GM19324 (cell line): ENCODE measurements around the gene SCRN1.

Source experiments
- ATAC-seq: cut with Tn5 transposase; IDR thresholded peaks from one replicate; pipeline ENCODE4 v1.9.1; 2021; ENCODE audit warnings: mild to moderate bottlenecking, moderate library complexity; ENCODE audit not compliant: unreplicated experiment, low FRiP score

SCRN1 gene

DNA sequence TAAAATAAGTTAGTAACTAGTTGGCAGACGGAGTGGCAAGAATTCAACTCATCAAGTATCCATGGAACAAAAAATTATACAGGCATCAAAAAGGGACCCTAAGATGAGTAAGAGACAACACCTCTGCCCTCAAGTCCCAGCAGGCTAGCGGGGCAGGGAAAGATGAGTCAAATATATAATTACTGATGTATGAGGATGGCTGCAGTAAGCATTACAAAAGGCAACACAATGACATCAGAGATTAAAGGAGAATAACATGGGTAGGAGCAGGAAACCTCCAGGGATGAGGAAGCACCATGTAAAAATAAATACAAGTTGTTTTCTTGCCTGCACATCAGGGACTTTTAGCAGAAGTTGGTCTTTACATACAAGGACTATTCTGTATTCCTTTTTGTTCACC, 49.4 kb downstream of the SCRN1 start:
- ATAC-seq, result no peak

DNA sequence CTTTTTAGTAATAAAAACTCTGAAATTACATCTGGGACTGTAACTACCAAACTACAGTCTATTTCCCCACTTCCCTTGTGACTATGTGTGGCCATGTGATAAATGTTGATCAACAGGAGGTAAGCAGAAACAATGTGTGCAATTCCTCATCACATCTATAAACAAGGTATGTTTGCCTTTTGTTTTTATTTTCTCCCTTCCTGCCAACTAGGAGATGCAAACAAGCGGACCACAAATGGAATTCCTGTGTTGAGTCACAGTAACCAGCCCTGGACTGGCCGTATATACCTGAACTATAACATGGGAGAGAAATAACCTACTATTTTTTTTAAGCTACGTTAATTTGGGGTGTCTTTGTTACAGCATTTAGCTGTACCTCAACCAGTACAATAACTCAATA, 52.5 kb downstream of the SCRN1 start:
- ATAC-seq, result no peak

DNA sequence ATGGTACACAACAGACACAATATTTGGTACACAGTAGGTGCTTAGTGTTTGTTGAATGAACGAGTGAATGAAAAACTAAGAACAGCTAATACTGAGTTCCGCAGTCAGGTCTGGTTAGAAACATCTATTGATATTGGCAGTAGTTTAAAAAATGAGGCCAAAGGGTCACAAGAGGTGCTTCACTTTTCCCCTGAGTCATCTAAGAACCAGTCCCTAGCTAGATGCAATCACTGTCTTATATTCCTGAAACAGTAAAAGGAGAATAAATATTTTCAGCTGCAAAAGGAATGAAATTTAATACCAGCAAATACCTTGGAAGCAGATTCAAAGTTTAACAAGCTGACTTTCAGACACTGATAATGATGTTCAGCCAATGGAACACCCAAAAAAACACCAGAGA, 54.5 kb downstream of the SCRN1 start:
- ATAC-seq, result no peak

GRCh38 chr7:29929018-29929807, 60.4 kb downstream of the SCRN1 start:
- ATAC-seq, result no peak

DNA sequence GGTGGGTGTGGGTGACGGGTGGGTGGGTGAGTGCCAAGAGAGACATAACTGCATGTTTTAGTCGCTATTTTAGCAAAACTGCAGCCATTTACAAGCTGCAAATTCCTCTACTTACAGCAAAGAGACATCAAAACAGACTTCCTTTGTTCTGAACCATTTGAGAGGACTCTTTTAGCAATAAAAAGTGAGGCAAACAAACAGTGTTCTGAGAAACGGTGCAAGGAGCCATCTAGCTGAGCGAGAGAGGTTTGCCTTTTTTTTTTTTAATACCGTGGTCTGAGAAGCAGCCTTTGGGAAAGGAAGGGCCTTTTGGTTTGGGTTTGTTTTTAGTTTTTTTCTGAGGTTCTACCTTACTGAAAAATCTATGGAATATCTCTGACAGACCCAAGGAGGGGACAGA, 62.9 kb downstream of the SCRN1 start:
- ATAC-seq, result no peak

GRCh38 chr7:29926216-29926615, 63.4 kb downstream of the SCRN1 start:
- ATAC-seq, result no peak

DNA sequence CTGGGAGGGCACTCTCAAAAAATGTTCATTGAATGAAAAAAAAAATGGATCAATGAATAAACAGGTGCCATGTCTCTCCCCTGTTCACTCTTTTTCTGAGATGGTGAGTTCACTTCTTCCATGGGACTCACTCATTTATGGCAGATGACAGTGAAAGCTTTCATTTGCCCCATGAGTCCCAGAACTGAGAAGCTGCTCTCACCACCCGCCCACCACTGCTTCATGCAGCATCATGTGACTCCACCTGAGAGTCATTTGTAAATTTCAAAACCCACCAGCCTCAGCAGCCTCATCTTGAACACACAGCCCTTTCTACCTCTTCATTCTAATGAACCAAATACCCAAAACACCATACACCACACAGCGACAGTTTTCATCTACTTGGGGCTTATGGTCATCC, 64.9 kb downstream of the SCRN1 start:
- ATAC-seq, result no peak

DNA sequence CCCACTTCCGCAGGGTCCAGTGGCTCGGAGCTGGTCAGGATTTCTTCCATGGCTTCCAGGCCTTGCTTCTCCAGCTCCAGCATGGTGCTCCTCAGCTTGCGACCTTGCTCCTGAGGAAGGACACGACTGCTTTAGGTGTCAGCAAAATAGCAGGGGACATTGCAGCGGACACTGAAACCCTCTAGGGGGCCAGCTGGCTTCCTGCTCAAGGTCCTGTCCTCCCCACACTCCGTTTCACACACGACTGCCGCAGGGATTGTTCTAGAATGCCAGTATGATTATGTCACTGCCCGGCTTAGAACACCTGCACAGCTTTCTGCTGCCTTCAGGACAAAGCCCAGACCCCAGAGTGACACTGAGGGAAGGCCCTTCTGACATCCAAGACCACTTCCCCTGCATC, 65.6 kb downstream of the SCRN1 start:
- no peak for ATAC-seq

- no peak for ATAC-seq
These were observed 66.5 kb downstream of the SCRN1 start for GRCh38 chr7:29922921-29923700.

DNA sequence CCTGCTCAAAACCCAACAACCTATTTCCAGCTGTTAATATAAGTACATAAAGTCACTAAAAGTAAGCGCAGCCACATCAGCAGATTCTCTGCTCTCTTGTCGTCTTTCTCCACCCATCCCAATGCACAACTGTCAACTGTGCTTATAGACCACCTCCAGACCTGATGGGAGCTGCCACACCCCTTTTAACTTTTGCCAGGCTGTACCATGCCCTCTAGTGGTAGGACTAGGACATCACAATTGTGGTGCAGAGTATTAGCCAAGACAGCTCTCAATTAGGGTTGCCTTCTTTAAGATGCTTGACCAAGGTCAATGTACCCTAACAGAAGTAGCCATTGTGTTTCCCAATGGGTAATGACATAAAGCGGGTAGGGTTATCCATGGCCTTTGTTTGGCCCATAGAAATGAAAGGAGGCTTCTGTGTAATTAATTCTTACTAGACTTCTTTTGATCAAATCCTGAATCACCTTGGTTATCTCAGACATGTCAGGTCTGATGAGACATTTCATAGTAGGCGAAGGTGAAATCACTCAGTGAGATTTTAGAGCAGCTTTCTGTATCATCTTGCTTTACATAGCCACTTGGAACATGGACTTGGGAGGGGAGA, 68.1 kb downstream of the SCRN1 start:
- ATAC-seq, result no peak

DNA sequence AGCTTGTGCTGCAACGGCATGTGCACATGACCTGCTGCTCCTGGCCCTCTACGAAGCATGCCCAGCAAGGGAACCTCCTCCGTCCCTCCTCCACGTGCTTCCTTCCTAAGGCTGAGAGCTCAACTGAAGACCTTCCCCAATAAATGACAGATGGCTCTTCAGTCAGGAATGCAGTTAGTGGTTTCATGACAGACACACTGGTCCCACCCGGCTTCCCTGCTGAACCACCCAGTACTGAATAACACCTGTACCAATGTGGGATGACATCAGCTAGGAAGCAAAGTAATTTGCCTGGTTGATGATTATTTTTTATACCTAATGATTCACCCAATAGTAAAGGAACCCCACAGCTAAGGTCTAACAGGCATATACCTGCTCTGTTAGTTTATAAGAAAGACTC, 69.1 kb downstream of the SCRN1 start:
- no peak for ATAC-seq

DNA sequence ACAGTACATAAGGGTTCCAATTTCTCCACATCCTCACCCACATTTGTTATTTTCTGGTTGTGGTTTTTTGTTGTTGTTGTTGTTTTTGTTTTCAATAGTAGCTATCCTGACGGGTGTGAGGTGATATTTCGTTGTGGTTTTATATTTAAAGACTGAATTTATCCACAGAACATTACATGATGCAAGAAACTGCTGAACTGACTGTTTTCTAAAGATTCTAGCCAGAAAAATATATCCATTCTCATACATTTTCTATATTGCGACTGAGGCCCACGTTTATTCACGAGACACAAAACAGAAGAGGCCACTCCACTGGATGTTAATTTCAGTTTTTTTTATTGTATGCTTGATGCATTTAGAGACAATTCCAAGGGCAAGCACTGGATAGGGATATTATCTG, 69.8 kb downstream of the SCRN1 start:
- no peak for ATAC-seq

DNA sequence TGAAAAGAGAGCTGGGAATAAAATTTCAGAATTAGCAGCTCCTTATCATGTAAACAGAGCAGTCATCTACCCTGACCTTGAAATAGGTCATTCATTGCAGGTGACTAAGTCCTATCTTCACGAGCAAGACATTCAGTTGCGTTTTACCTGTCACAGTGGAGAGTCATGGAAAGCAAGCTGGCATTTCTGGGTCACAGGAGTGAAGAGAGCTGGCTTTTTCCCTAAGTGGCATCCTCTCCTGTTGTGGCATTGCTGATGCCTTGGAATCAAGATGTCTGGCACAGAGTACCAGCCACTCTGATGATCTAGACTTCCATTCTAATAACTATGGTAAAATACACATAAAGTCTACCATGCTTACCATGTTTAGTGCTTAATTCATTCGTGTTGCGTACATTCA, 70.8 kb downstream of the SCRN1 start:
- no peak for ATAC-seq

DNA sequence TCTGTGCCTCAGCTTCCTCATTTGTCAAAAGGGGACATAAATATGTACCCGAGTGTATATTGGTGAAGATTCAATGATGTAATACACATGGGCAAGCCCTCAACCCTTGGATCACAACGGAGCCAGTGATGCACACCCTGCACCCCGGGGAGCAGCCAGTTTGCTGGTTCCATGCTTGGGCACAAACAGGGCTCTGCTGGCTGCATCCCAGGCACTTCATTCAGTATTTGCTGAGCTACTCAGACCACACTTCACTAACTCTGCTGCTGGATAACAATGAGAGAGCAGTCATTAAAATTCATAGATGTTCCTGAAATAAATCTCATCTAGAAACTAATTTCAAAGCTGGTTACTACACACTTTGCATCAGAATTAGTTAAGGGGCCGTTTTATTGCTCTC, 72.0 kb downstream of the SCRN1 start:
- no peak for ATAC-seq

- no peak for ATAC-seq
These were observed 74.0 kb downstream of the SCRN1 start for GRCh38 chr7:29915481-29916215.

GRCh38 chr7:29914180-29914579, 75.4 kb downstream of the SCRN1 start:
- ATAC-seq, result no peak

DNA sequence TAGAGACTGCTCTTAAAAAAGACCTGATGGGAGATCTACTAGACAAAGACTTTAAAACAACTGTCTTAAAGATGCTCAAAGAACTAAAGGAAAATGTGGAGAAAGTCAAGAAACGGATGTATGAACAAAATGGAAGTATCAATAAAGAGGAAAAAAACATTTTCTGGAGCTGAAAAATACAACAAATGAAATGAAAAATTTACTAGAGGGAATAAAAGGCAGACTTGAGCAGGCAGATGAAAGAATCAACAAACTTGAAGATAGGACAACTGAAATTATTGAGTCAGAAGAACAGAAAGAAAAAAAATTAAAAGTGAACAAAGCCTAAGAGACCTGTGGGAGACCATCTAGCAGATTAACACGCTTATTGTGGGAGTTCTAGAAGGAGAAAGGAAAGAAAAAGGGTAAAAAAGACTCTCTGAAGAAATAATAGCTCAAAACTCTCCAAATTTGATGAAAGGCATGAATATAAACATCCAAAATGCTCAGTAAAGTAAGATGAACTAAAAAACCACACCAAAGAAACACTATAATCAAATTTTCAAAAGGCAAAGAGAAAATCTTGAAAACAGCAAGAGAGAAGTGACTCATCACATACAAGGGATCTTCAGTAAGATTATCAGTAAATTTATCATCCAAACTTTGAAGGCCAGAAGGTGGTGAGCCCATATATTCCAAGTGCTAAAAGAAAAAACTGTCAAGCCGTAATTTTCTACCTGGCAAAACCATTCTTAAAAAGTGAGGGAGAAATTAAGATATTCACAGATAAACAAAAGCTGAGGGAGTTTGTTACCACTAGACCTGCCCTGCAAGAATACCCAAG, 83.2 kb downstream of the SCRN1 start:
- ATAC-seq, result no peak

GRCh38 chr7:29900745-29901144, 88.9 kb downstream of the SCRN1 start:
- ATAC-seq, result no peak

DNA sequence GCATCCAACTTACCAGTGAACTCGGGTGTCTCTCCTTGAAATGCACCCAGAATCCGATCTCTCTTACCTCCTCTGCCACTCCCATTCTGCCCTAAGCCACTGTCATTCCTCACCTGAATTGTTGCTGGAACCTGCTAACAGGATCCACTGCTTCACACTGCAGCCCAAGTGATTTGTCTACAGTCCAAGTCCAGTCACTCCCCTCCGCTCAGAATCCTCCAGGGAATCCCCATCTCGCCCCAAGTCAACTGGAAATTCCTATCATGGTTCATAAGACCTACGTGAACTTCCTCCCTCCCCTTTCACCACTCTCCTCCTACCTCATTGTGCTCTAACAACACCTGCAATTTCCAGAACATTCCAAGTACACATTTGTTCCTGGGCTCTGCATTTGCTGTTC, 91.3 kb downstream of the SCRN1 start:
- ATAC-seq, result no peak
